ENCODE measurements around the gene IFNL4.
"Not testable (repeated sequence)": the region's sequence is repeated elsewhere in the genome, so short reads cannot be mapped to it uniquely, and the experiment has no call there.

The IFNL4 gene

DNA sequence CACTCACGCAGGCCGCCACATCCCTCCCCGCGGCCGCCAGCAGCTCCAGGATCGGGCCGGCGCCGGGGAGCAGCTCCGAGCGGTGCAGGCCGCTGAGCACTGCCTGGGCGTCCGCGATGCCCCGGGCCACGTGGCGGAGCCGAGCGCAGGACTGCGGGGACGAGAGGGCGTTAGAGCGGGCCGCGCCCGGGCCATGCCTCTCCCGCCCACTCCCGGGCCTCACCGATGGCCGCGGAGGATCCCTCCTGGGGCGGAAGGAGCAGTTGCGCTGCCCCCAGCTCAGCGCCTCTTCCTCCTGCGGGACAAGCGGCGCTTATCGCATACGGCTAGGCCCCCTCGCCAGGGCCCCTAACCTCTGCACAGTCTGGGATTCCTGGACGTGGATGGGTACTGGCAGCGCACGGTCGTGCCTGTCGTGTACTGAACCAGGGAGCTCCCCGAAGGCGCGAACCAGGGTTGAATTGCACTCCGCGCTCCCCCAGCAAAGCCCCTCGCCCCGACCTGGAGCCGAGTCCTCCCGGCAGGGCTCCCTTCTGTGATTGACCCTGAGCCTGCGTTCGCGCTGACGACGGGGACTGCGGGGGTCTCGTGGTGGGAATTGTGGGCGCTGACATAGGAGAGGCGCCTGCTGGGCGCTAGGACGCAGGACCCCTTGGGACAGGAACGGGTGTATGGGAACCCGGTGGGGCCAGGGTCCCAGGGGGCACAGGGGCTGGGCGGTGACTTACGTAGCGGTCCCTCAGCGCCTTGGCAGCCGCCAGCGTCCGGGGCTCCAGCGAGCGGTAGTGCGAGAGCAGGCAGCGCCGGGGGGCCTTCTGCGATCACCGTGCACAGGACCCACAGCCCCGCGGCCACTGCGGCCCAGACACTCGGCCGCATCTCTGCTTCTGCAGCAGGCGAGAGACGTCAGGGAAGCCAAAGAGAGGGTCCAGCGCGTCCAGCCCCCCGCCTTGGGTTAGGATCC, 673 bp downstream of the IFNL4 start:
- Histone ChIP-seq H3K4me1 (ENCODE audit: control insufficient read depth, low read depth, low read length) (no peaks in the 10 kb centered on the region), H3K4me2 (ENCODE audit: low read length) (no peak overlapping the region), H3K27ac (ENCODE audit: low read depth, low read length) (no peak overlapping the region), H3K27me3 (ENCODE audit: insufficient read depth, low read length, poor library complexity) (peaks cover 27% of the 10 kb centered on the region), H2BK15ac (replicated peaks; ENCODE audit: low read depth) (no peak overlapping the region), H4K8ac (ENCODE audit: low read depth, low read length) (no peak overlapping the region), H2AK5ac (ENCODE audit: low read length) (no peak overlapping the region), H3K23ac (ENCODE audit: low read length) (no peak overlapping the region), H3K4ac (ENCODE audit: low read depth, low read length) (no peak overlapping the region), H3K9ac (ENCODE audit: low read length) (peak overlapping the region; percentile 11), H3K56ac (ENCODE audit: low read length) (peak overlapping the region; percentile 60), H3K79me1 (ENCODE audit: low read length) (no peaks in the 10 kb centered on the region), H3K18ac (ENCODE audit: low read length) (no peak overlapping the region), H3K4me3 (ENCODE audit: low read length) (no peak overlapping the region), H2BK5ac (ENCODE audit: low read length) (no peak overlapping the region), H3K79me2 (ENCODE audit: control insufficient read depth, insufficient read depth, low read length) (no peaks in the 10 kb centered on the region), H4K5ac (ENCODE audit: low read length) (no peak overlapping the region), H3K36me3 (ENCODE audit: control insufficient read depth, insufficient read depth, low read length) (no peaks in the 10 kb centered on the region), H2BK120ac (ENCODE audit: low read depth, low read length) (no peak overlapping the region)
- DNase-seq = peak; percentile 29
- WGBS (ENCODE audit: extremely low coverage, insufficient coverage, low lambda C conversion rate) = no CpG with 5 or more reads among the region's 92 CpGs

DNA sequence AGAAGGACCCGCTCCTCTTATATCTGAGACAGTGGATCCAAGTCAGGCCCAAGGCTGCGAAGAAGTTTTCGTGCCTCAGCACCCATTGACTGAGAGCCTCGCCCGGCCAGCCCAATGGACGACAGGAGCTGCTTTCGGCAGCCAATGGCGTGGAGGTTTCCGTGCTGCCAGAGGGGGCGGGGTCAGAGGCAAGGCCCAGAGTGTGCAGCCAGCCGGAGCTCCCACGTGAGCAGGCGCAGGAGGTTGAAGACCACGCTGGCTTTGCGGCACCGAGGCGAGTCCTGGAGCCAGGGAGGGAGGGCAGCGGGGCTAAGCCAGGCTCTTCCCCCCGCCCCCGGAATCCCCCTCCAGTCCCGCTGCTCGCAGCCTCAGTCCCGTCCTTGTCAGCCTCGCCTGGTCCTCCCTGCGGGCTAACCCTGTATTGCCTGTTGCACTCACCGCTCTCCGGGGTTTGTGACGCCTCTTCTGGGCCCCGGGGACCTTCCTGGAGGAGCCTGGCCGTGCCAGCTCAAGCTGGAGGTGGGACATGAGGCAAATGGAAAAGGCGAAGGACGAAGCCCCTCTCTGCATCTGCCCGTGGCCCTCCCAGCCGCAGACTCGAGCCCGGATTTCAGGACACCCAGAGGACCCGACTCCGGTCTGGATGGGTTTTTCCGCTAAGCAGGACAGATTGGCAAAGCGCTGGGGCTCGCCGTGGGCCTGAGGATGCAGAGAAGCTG, 1.5 kb downstream of the IFNL4 start:
- no CpG with 5 or more reads among the region's 42 CpGs for WGBS (ENCODE audit: extremely low coverage, insufficient coverage, low lambda C conversion rate)
- Histone ChIP-seq H2BK120ac (ENCODE audit: low read depth, low read length) (no peak overlapping the region), H3K27me3 (ENCODE audit: insufficient read depth, low read length, poor library complexity) (peaks cover 27% of the 10 kb centered on the region), H3K4me1 (ENCODE audit: control insufficient read depth, low read depth, low read length) (no peaks in the 10 kb centered on the region), H3K18ac (ENCODE audit: low read length) (no peak overlapping the region), H3K36me3 (ENCODE audit: control insufficient read depth, insufficient read depth, low read length) (no peaks in the 10 kb centered on the region), H3K4me2 (ENCODE audit: low read length) (no peak overlapping the region), H3K79me2 (ENCODE audit: control insufficient read depth, insufficient read depth, low read length) (no peaks in the 10 kb centered on the region), H3K9ac (ENCODE audit: low read length) (no peak overlapping the region), H3K56ac (ENCODE audit: low read length) (no peak overlapping the region), H2AK5ac (ENCODE audit: low read length) (no peak overlapping the region), H3K27ac (ENCODE audit: low read depth, low read length) (no peak overlapping the region), H4K5ac (ENCODE audit: low read length) (no peak overlapping the region), H2BK5ac (ENCODE audit: low read length) (no peak overlapping the region), H3K23ac (ENCODE audit: low read length) (no peak overlapping the region), H2BK15ac (replicated peaks; ENCODE audit: low read depth) (no peak overlapping the region), H3K4ac (ENCODE audit: low read depth, low read length) (no peak overlapping the region), H3K4me3 (ENCODE audit: low read length) (no peak overlapping the region), H3K79me1 (ENCODE audit: low read length) (no peaks in the 10 kb centered on the region), H4K8ac (ENCODE audit: low read depth, low read length) (no peak overlapping the region)
- peak; percentile 64 for DNase-seq

- not testable (repeated sequence) for H2BK120ac ChIP-seq (ENCODE audit: low read depth, low read length); H3K18ac ChIP-seq (ENCODE audit: low read length); H2BK15ac ChIP-seq (replicated peaks; ENCODE audit: low read depth); H3K4me1 ChIP-seq (ENCODE audit: control insufficient read depth, low read depth, low read length); H3K56ac ChIP-seq (ENCODE audit: low read length); H4K5ac ChIP-seq (ENCODE audit: low read length); H3K36me3 ChIP-seq (ENCODE audit: control insufficient read depth, insufficient read depth, low read length); H2BK5ac ChIP-seq (ENCODE audit: low read length); H3K23ac ChIP-seq (ENCODE audit: low read length); DNase-seq; H3K4me2 ChIP-seq (ENCODE audit: low read length); H3K9ac ChIP-seq (ENCODE audit: low read length); H3K4me3 ChIP-seq (ENCODE audit: low read length); H3K79me2 ChIP-seq (ENCODE audit: control insufficient read depth, insufficient read depth, low read length); H3K79me1 ChIP-seq (ENCODE audit: low read length); H2AK5ac ChIP-seq (ENCODE audit: low read length); H3K4ac ChIP-seq (ENCODE audit: low read depth, low read length); H4K8ac ChIP-seq (ENCODE audit: low read depth, low read length); H3K27ac ChIP-seq (ENCODE audit: low read depth, low read length)
- no CpG with 5 or more reads among the region's 1 CpG for WGBS (ENCODE audit: extremely low coverage, insufficient coverage, low lambda C conversion rate)
- H3K27me3 ChIP-seq (ENCODE audit: insufficient read depth, low read length, poor library complexity) = peaks cover 26% of the 10 kb centered on the region
Measured at GRCh38 chr19:39245166-39245565, 3.5 kb downstream of the IFNL4 start.

DNA sequence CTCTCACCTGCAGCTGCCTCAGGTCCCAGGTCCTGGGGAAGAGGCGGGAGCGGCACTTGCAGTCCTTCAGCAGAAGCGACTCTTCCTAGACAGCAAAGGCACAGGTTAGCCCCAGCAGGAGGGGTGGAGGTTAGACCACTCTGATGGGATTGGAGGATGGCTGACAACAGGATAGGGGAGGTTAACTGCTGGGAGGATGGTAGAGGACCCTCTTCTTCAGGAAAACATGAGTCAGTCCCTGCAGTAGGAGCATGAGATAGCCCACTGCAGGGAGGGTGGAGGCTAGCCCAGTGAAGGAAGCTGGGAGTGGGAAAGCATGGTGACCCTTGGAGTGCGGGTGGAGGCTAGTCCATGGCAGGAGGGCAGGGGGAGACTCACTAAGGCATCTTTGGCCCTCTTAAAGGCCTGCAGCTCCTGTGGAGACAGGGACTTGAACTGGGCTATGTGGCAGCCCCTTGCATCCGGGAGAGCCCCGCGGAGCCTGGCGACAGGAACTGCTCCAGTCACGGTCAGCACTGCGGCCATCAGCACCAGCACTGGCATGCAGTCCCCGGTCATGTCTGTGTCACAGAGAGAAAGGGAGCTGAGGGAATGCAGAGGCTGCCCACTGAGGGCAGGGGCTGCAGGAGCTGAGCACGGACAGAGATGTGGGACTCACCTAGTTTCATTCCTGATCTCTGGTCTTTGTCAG, 4.1 kb downstream of the IFNL4 start, which contains the start of gene IFNL3:
TSS of gene IFNL3 (minus strand) at position 597 of the 691 bp plus-strand sequence. CDS start at position 558, 39 bp downstream.
- not testable (repeated sequence) for H2BK5ac ChIP-seq (ENCODE audit: low read length); H2AK5ac ChIP-seq (ENCODE audit: low read length); H3K18ac ChIP-seq (ENCODE audit: low read length); H3K4ac ChIP-seq (ENCODE audit: low read depth, low read length); H3K23ac ChIP-seq (ENCODE audit: low read length); H3K4me2 ChIP-seq (ENCODE audit: low read length); H3K79me1 ChIP-seq (ENCODE audit: low read length); H3K4me1 ChIP-seq (ENCODE audit: control insufficient read depth, low read depth, low read length); DNase-seq; H3K79me2 ChIP-seq (ENCODE audit: control insufficient read depth, insufficient read depth, low read length); H3K4me3 ChIP-seq (ENCODE audit: low read length); H4K5ac ChIP-seq (ENCODE audit: low read length); H3K56ac ChIP-seq (ENCODE audit: low read length); H3K9ac ChIP-seq (ENCODE audit: low read length); H2BK15ac ChIP-seq (replicated peaks; ENCODE audit: low read depth); H3K27ac ChIP-seq (ENCODE audit: low read depth, low read length); H4K8ac ChIP-seq (ENCODE audit: low read depth, low read length); H2BK120ac ChIP-seq (ENCODE audit: low read depth, low read length); H3K36me3 ChIP-seq (ENCODE audit: control insufficient read depth, insufficient read depth, low read length)
- H3K27me3 ChIP-seq (ENCODE audit: insufficient read depth, low read length, poor library complexity) = peaks cover 23% of the 10 kb centered on the region
- WGBS (ENCODE audit: extremely low coverage, insufficient coverage, low lambda C conversion rate) = no CpG with 5 or more reads among the region's 12 CpGs

- H3K56ac ChIP-seq (ENCODE audit: low read length); H3K36me3 ChIP-seq (ENCODE audit: control insufficient read depth, insufficient read depth, low read length); H3K27ac ChIP-seq (ENCODE audit: low read depth, low read length); H4K5ac ChIP-seq (ENCODE audit: low read length); H3K4me1 ChIP-seq (ENCODE audit: control insufficient read depth, low read depth, low read length); H3K18ac ChIP-seq (ENCODE audit: low read length); H3K9ac ChIP-seq (ENCODE audit: low read length); H2BK120ac ChIP-seq (ENCODE audit: low read depth, low read length); H3K4me3 ChIP-seq (ENCODE audit: low read length); H3K4me2 ChIP-seq (ENCODE audit: low read length); H4K8ac ChIP-seq (ENCODE audit: low read depth, low read length); H3K4ac ChIP-seq (ENCODE audit: low read depth, low read length); H2BK15ac ChIP-seq (replicated peaks; ENCODE audit: low read depth); H2AK5ac ChIP-seq (ENCODE audit: low read length); H3K79me1 ChIP-seq (ENCODE audit: low read length); DNase-seq; H2BK5ac ChIP-seq (ENCODE audit: low read length); H3K23ac ChIP-seq (ENCODE audit: low read length); H3K79me2 ChIP-seq (ENCODE audit: control insufficient read depth, insufficient read depth, low read length): not testable (repeated sequence)
- no CpG with 5 or more reads among the region's 13 CpGs for WGBS (ENCODE audit: extremely low coverage, insufficient coverage, low lambda C conversion rate)
- H3K27me3 ChIP-seq (ENCODE audit: insufficient read depth, low read length, poor library complexity) = peaks cover 16% of the 10 kb centered on the region
Measured at GRCh38 chr19:39243741-39244140, 4.9 kb downstream of the IFNL4 start.
